ENCODE measurements around the gene NMNAT2.

DNA sequence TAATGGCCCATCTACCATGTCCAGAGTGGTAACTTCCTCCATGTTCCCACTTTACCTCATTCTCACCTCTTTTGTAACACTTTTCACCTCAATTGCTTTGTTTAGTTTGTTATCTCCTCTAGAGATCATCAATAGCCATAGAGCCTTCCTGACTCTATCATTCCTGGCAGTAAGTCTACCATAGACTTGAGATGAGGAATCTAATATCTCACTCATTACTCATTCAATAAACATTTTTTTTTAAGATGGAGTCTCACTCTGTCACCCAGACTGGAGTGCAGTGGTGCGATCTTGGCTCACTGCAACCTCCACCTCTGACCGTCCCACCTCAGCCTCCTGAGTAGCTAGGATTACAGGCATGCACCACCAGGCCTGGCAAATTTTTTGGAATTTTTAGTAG lies 7.1 kb downstream of the NMNAT2 start:
- TF ChIP-seq EP300 (conservative IDR thresholded peaks at IDR 0.05; ENCODE audit: poor library complexity, severe bottlenecking): no peak
- no peak for TF ChIP-seq EZH2 (IDR thresholded peaks at IDR 0.05; ENCODE audit: borderline replicate concordance, insufficient read depth, low read length, poor library complexity, severe bottlenecking)
- TF ChIP-seq CTCF (IDR thresholded peaks at IDR 0.05; ENCODE audit: poor library complexity, severe bottlenecking): no peak
- TF ChIP-seq RAD21 (conservative IDR thresholded peaks at IDR 0.05): no peak
- no peak for TF ChIP-seq POLR2AphosphoS5 (IDR thresholded peaks at IDR 0.05)
